HS-27A (cell line): ENCODE results near the gene POC1A.

Experiments used
- DNase-seq: peaks from one replicate; pipeline ENCODE4 v3.0.0-alpha.2; 2012; ENCODE audit warnings: low read depth, missing footprints

Gene POC1A

DNA sequence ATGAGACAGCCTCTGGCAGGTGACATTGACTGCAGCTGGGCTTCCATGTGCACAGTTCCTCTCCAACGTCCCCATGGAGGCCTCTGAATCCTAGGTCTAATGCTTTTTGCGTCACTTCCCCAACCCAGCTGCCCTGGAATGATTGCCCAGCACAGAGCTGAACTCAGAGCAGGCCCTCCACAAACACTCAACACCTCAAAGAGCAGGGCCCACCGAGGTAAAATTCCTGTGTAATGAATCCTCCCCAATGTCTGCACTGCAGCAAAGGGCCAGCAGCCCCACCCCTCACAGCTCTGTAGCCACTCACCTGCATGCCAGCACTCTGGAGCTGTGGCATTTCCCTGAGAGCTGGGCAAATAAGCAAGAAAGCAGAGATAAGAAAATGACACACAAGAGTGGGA is 55.2 kb downstream of the POC1A start:
- DNase-seq, result no peak

DNA sequence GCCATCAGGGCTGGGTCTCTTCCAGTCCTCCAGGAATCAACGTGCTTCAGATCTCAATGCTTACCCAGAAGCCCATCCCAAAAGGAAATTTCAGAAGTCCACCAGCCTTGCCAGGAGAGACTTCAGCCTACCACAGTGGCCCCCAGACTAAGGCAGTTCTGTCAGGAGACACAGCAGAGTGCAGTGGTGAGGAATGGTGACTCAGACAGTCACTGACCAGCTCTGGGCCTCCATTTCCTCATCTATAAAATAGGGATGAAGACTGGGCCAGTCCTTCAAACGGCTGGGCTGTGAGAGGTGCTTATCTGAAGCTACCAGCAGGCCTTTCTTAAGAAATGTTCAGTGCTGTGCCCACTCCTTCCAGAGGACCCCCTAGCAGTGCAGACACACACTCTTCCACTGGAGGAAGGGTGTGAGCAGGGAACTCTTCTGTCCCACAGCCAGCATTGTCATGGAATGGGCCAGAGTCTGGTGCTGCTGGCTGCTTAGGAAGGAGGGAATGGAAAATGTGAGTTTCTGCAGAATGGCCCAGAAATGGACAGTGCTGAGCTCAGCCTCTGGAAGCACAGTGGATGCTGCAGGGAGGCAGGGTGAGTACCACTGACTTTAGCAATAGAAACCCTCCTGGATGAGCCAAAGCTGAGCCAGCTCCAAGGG is 56.2 kb downstream of the POC1A start:
- DNase-seq, result no peak

DNA sequence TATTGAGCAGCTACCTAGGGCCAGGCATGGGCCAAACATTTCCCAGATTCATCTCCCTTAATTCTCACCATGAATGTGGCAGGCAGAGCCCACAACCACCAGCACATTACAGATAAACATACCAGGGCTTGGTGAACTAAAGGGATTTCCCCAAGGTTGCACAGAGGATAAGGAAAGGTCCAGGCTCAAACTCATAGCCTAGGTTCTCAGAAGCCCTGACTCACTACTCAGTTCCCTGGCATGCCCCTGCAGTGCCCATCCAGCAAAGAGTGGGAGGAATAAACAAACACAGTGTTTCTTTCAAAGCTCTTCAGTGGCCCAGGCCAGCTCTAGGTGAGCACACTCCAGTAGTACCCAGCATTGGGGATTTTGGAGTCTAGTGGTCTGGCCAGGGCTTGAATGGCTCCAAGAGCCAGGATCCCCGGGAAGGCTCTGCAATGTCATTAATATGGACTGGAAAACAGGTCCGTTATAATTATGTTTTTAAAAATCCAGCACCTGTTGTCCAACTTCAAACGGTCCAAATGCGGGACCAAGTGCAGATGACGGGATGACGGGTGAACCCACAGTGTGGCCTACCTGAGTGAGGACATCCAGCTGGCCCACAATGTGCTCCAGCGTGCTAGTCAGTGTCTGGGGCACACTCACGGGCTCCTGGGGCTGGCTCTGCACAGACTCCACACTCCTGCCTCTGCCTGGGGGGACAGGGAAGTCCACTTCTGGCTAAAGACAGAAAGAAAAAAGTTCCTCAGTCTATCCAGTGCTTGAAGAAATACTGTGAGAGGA is 58.0 kb downstream of the POC1A start:
- DNase-seq, result no peak

DNA sequence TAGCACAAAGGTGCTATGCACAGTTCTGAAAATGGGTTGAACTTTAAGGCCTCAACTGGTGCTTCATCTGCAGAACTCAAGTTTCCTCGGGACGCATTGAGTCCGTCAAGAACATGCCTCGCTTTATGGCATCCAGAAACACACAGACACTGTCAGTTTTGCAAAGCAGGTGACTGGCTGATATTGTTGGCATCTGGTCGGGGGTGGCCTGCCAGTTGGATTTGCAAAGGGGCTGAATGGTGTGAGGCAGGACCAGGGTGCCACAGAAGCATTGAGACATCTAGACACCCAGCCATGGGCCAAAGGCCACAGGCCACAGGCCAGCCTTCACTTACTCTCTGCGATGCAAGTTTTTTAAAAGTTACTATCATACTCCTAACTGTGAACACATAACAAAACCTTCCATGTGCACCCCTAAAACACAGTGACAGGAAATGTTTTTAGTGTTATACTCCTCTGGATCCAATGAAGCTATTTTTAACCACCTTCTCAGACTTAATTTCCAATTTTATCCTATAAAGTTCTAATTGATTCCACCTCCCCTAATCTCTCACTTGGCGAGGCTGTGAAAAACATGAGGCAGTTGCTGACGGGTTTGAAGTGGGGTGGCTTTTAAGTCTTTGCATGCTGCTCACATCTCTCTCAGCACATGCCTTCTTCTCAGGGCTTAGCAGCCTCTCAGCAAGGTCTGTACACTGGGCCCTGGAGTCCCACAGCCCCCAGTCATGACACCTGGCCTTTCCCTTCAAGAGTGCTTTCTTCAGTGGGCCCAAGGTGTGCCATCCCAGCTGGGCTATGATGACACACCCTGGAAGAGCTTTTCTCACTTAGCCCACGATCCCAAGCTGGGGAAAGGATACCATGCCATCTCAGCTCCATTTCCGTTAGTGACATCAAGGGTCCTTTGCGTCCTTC is 59.4 kb downstream of the POC1A start:
- DNase-seq, result no peak

DNA sequence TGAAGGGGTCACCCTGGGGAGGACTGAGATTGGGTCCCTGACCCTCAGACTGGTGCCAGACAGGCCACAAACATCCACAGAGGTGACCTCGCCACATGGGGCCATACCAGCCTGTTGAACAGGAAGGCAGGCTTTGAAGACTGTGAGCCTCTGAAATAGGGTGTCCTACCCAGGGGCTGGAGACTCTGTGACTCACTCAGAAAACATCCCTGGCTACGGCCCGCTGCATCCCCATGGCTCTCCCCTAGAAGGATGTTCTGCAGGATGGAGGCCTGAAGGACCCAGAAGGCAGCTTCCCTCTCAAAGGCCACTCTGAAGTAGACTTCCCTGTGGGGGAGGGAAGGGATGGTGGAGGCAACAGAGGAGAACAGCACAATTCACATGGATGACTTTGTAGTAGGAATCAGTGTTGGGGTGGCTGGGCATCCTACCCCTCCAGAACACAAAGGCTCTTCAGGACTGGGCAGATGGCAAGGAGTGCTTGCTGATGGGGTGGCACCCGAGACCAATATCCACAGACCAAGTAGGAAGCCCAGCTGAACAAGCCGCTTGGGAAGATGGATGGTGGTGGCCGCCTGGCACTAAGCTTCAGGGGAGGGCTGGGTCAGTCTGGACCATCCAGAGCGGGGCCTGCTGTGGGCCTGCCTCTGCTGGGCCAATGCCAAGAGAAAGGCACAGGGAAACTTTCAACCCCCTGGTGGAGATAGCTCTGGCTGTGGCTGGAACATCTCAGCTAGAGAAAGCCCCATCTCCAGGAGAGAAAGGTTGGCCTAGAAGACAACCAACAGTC is 60.3 kb downstream of the POC1A start:
- peak; percentile 77 for DNase-seq

DNA sequence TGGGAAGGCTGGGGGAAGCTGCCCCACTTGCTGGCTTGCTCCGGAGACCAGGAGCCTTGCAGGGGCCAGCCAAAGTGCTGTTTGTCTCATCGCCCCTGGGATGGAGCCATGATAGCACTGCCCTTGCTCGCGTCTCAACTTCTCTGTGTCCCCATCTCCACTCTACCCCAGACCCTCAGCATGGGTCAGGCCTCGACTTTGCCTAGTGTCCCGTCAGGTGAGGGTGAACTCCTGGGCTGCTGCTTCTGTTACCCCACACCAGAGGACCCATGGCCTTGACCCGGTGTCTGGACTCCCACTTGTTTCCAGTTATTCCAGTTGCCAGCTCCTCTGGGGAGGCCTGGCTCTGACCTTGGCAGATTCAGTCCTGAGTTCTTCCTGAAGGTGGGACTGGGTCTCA is 61.3 kb downstream of the POC1A start:
- no peak for DNase-seq

DNA sequence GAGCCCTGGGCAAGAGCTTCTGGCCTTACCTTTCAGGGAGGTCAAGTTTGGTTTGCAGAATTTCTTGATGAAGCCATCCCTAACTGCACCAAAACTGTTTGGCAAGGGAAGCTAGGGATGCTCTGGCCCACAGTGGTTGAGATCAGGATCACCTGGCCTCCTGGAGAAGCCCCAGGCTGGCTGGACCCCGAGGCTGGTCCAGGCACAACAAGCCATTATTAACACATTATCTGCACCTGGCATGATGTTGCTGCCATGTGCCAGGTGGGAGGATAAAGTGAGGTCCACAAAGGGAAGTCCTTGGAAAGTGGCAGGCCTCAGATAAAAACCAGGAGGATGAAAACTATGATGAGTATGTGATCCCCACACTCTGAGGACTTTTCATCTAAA is 62.0 kb downstream of the POC1A start:
- no peak for DNase-seq

DNA sequence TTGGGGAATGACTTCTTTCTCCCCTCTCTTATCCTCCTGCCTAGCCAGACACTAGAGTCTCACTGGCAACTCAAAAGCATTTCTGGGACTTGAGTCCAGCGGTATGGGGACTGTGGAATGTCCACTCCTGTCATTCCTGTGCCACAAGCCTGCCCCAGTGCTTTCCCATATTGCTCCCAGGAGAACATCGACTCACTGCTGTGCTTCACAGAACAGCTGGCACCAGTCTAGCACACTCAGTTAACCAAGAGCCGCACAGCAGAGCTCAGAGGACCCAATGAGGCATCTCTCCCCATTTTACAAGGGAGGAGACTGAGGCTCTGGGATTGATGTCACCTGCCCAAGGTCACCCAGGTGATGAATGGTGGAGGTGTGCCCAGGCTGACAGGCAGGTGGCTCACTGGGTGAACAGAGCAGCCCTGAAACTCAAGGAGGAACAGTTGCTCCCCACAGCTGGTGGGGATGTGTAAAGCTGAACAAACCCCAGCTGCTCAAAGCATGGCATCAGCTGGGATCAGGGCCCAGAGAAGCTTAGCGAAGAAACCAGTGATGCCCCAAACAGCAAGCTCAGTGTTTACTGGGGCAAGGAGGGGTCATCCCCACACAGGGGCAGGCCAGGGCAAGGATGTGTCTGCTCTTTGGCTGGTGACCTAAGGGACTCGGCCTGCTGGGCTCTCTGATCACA is 62.5 kb downstream of the POC1A start:
- no peak for DNase-seq

DNA sequence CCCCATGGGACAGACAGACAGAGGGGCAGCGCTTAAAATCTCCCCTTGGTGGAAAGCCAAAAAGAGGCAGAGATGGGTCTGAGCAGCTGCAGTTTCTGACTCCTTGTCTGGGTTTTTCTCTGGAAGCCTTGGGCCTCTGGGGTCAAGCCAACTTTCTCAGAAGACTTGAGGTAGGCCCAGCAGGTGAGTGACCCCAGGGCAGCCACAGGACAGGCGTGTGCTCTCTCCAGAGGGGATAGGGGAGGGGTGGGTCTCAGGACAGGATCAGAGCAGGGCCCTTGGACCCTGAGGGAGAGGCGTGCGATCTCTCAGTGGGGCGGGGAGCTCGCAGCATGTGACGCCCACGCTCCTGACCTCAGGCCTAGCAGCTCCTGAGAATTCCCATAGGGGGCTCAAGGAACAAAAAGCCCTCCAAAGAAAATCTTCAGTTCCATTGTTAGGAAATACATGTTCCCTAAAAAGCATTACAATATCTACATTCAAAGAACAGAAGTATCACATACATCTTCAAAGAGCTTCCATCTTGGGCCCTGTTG is 63.2 kb downstream of the POC1A start:
- no peak for DNase-seq

DNA sequence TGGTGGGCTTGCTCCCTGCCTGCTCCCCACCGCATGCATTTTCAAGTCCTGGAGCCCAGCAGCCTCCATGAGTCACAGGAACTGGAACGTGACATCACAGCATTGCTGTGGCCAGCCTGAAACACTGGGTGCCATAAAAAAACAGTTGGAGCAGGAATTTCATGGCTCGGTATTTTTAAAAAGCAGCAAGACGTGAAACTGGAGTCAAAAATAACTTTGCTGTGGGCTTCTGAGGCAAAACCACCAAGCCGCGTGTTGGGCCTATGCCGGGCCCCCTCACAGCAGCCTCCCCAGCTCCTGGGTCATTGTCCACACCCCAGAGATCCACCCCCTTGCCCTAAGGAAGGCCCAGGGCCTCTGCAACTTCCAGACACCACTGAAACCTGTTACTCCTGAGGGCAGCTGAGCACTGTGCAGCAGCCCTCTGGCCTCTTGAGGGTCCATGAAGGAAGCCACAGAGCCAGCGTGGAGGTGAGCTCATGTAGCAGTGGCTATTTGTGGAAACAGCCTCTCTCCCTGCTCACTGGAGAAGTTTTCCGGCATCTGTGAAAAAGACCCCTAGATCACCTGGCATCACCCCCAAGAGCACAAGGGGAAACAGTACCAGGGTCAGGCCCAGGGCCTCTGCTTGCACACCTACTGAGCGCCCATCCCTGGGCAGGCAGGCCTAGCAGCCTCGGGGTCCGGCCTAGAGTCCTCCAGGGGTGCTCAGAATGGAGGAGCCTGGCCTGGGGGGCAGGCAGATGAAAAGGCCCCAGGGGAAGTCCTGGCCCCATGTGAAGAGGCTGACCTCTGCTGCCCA is 63.9 kb downstream of the POC1A start:
- DNase-seq, result peak; percentile 87

DNA sequence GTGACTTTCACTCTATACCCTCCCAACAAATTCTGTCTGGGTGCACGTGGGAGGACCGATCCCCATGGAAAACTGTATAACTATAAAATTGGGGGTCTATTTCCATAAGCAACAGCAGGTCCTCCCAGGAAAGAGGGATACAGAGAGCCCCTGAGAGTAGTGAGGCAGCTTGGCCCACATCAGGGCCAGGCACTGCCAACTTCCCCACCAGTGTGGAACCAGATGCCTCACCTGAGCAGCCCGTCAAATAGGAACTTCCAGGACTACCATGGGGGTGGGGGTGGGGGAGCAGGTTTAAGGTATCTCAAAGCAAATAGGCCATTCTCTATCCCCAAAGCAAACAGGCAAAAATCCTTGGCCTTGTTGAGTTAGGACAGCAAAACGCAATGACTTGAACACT is 64.5 kb downstream of the POC1A start:
- DNase-seq, result no peak

DNA sequence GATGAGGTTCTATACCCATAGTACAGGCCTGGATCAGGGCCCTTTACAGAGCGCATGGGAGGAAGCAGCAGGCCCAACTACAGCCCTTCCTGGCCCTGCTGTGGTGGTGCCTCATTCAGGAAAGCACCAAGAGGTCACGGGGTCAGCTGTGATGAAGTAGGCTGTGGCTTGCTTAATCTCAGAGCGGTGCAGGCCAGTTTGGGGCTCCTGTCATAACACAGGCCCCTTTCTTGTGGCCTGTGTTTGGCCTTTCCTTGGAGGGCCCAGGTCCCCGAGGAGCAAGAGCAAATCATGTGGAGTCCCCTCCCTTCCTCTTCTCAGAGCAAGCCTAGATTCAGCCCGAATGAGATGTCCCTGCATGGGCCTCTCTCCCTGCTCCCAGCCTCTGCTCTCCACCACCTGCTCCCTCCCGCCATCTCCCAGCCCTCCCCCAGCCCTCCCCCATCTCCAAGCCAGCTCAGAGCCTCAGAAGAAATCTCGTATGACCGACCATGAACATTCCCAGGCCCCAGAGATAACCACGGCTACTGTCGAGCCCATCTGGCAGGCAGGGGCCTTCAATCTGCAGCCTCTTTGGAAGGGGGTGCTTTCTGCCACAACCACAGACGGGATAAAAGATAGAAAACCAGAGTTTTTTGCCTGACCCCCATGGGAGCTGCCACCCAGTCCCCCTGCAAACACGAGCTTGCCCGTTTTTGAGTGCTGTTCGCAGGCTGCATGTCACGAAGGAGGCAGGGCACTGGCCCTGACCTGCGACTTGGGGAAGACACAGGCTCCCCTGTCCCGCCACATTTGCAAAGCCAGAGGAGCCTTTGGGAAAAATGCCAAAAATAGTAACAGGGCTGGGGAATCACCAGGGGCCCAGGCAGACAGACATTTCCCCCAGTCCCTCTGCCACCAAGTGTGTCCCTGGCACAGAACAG is 65.5 kb downstream of the POC1A start:
- DNase-seq, result no peak

DNA sequence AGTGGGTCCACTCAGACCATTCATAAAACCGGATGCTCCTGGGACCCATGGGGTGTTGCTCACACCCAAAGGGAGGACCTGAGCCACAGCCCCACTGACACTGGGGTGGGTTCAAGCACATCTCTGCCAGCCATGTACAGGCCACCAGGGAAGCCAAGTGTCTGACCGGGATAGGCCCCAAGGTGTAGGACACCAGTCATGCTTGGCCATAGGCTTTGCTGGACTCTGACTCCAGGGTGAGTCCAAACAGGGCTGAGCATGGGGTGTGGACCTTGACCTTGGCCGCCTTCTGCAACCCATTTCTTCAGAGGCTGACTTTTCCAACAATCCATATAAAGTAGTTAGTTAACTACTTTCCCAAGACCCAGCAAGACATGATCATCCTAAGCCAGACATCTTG is 66.5 kb downstream of the POC1A start:
- no peak for DNase-seq

DNA sequence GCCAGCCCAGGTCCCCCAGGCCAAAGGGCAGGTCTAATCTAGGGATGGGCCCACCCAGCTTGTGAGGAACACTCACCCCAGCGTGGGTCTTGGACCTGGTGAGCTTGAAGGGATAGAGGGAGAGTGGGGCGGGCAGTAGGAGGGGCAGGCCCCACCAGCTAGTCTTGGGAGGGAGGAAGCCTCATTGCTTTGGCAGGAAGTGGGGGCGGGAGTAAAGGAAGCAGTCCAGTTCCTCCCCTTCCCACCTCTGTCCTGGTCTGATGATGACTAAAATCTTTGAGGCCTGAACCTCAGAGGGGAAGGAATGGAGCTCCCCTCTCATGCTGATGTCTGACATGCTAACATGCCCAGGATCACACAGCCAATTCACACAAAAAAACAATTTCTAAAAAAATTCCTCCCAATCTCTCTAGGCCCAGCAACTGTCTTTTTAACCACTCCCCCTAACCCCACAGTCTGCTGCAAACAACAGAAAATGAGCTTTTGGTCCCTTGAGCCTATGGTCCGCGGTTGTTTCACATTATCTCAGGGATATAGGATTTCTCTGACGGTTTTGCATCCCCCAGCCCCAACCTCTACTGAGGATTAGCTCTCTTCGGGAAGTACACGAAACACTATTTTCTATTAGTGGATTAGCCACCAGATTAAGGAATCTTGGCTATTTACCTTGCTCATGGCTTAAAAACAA is 67.1 kb downstream of the POC1A start:
- no peak for DNase-seq

DNA sequence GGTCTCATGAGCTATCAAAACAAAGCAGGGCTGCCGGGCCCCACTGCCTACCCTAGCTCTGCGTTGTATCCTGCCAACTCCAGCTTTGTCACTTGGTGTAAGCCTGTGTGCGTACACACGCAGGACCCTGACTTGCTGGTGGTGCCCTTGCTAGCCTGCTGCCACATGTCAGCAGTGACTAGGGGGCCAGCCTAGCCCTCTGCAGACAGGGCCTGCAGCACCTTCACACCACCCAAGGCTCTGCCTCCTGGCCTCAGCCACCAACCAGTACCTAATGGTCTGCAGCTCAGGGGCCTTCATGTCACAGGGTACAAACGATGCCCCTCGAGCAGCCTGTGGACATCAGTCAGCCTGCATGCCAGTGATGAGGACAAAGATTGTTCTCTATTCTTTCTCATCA is 67.8 kb downstream of the POC1A start:
- no peak for DNase-seq

DNA sequence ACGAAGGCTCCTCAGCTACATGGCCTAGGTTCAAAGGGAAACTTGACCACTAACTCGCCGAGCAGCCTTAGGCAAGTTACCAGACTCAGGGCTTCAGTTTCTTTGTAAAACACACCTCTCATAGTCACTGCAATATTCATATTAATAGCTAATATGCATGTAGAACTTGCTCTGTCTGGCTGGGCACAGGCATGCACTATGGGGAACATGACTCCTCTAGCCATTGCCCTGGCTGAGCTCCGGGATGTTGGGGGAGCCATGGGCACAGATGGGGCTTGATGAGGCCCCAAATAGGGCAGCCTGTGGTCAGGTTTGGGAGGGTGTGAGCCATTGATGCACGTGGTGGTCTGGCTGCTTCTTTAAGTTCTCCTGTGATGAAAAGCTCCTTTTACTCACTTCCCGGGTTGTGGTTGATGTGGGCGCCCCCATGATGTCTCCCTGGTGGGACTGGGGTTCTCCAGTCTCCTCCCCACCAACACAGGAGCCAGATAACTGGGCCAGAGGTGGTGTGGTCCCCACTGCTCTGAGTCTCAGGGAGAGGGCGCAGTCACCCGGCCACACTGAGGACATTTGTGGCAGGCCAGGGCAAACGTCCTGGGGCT is 68.4 kb downstream of the POC1A start:
- no peak for DNase-seq

DNA sequence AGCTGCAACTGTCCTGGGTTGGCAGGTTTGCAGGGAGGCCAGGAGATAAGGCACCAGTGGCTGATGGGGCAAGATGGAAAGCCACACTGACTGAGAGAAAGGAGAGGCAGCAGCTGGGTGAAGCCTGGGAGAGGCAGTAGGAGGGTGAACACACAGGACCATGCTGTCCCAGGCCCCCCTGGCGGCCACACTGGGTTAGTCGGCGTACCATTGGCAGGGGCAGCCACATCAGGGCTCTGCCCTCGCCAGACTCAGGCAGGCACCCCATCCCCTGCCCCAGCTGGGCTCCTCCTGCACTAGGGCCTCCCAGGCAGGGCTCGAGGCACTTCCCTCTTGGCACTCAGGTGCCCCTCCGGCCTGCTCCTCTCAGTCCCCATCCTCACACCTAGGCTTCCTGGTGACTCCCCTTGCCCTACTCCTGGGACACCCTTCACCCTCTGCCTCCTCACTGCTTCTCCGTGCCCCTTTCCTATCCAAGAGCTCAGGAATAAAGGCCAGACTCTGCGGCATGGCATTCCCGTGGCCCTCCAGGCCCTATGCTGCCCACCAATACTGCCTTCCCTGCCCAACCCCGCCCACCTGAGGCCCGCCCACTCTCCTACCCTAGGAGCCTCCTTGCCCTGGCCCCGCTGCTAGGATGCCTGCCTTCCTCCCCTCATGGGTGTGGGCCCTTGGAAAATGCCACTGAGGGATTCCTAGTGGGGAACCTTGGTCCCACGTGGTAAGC is 69.1 kb downstream of the POC1A start:
- no peak for DNase-seq
